ENCODE measurements around the gene IFI27L2. TPM values are rescaled to one million over a fixed set of nuclear protein-coding genes. Genes with fewer than 3 reads are reported as not detected.
A peak's percentile ranks its signal among the peaks of the same experiment; 100 is the strongest.

IFI27L2 gene
- total and polyA plus RNA-seq, 2 donors (not counting 1 experiment from before 2014, with no cell fraction given): 91.4 to 225 TPM

GRCh38 chr14:94175747-94176146, 46.3 kb upstream of the IFI27L2 start:
- DNase-seq (ENCODE audit: low read depth in 2 of 2): no peak
- Histone ChIP-seq H3K4me3 (replicated peaks in 1 of 4; ENCODE audit: control extremely low read depth in 1 of 4, insufficient read depth in 1 of 4, low read depth in 3 of 4, low read length in 4 of 4) (no peak overlapping the region), H3K9me3 (ENCODE audit: control insufficient read depth, insufficient read depth, low read depth, low read length) (no peaks in the 10 kb centered on the region), H3K4me1 (ENCODE audit: control insufficient read depth, extremely low read depth, insufficient read depth, low read length) (no peaks in the 10 kb centered on the region), H3K79me2 (ENCODE audit: control insufficient read depth, insufficient read depth, low read length) (no peaks in the 10 kb centered on the region), H4K20me1 (ENCODE audit: control insufficient read depth, extremely low read depth, insufficient read depth, low read length) (no peaks in the 10 kb centered on the region), H3K27me3 (ENCODE audit: control insufficient read depth, insufficient read depth, low read length) (peaks cover 6% of the 10 kb centered on the region), H2AFZ (ENCODE audit: low read length) (no peak overlapping the region), H3K9ac (ENCODE audit: insufficient read depth, low read length) (no peak overlapping the region), H3K27ac (ENCODE audit: insufficient read depth, low read length) (no peak overlapping the region), H3K36me3 (ENCODE audit: control insufficient read depth, insufficient read depth, low read length) (no peaks in the 10 kb centered on the region), H3K4me2 (ENCODE audit: extremely low read depth, insufficient read depth, low read length) (no peak overlapping the region)
- no peak for TF ChIP-seq EZH2 (IDR thresholded peaks at IDR 0.05; ENCODE audit: low read length, missing control alignments)
- TF ChIP-seq, protein P1, sequence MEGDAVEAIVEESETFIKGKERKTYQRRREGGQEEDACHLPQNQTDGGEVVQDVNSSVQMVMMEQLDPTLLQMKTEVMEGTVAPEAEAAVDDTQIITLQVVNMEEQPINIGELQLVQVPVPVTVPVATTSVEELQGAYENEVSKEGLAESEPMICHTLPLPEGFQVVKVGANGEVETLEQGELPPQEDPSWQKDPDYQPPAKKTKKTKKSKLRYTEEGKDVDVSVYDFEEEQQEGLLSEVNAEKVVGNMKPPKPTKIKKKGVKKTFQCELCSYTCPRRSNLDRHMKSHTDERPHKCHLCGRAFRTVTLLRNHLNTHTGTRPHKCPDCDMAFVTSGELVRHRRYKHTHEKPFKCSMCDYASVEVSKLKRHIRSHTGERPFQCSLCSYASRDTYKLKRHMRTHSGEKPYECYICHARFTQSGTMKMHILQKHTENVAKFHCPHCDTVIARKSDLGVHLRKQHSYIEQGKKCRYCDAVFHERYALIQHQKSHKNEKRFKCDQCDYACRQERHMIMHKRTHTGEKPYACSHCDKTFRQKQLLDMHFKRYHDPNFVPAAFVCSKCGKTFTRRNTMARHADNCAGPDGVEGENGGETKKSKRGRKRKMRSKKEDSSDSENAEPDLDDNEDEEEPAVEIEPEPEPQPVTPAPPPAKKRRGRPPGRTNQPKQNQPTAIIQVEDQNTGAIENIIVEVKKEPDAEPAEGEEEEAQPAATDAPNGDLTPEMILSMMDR (conservative IDR thresholded peaks at IDR 0.05 in 1 of 2, IDR thresholded peaks at IDR 0.05 in 1 of 2; ENCODE audit: low read depth in 1 of 2, low read length in 2 of 2): no peak

- H3K4me2 ChIP-seq (ENCODE audit: extremely low read depth, insufficient read depth, low read length): no peak overlapping the region
Observed at GRCh38 chr14:94175011-94175745, 45.8 kb upstream of the IFI27L2 start.

GRCh38 chr14:94174604-94175010, 45.2 kb upstream of the IFI27L2 start:
- Histone ChIP-seq H3K27ac (ENCODE audit: insufficient read depth, low read length) (no peak overlapping the region), H3K4me1 (ENCODE audit: control insufficient read depth, extremely low read depth, insufficient read depth, low read length) (no peaks in the 10 kb centered on the region), H3K27me3 (ENCODE audit: control insufficient read depth, insufficient read depth, low read length) (peaks cover 6% of the 10 kb centered on the region), H4K20me1 (ENCODE audit: control insufficient read depth, extremely low read depth, insufficient read depth, low read length) (no peaks in the 10 kb centered on the region), H3K9me3 (ENCODE audit: control insufficient read depth, insufficient read depth, low read depth, low read length) (no peaks in the 10 kb centered on the region), H3K9ac (ENCODE audit: insufficient read depth, low read length) (no peak overlapping the region), H3K79me2 (ENCODE audit: control insufficient read depth, insufficient read depth, low read length) (no peaks in the 10 kb centered on the region), H2AFZ (ENCODE audit: low read length) (no peak overlapping the region), H3K4me2 (ENCODE audit: extremely low read depth, insufficient read depth, low read length) (peak overlapping the region; percentile 46), H3K36me3 (ENCODE audit: control insufficient read depth, insufficient read depth, low read length) (no peaks in the 10 kb centered on the region), H3K4me3 (replicated peaks in 1 of 4; ENCODE audit: control extremely low read depth in 1 of 4, insufficient read depth in 1 of 4, low read depth in 3 of 4, low read length in 4 of 4) (peak overlapping the region in 3 of 4 experiments; percentile 17 to 62 (median 27))
- no peak for DNase-seq (ENCODE audit: low read depth in 2 of 2)
- TF ChIP-seq, protein P1 (conservative IDR thresholded peaks at IDR 0.05 in 1 of 2, IDR thresholded peaks at IDR 0.05 in 1 of 2; ENCODE audit: low read depth in 1 of 2, low read length in 2 of 2): no peak
- TF ChIP-seq EZH2 (IDR thresholded peaks at IDR 0.05; ENCODE audit: low read length, missing control alignments): no peak

More at GRCh38 chr14:94175011-94175745, 45.8 kb upstream of the IFI27L2 start:
- no peaks in the 10 kb centered on the region for H3K9me3 ChIP-seq (ENCODE audit: control insufficient read depth, insufficient read depth, low read depth, low read length)
- peak; percentile 84 for TF ChIP-seq EZH2 (IDR thresholded peaks at IDR 0.05; ENCODE audit: low read length, missing control alignments)
- TF ChIP-seq, protein P1 (conservative IDR thresholded peaks at IDR 0.05 in 1 of 2, IDR thresholded peaks at IDR 0.05 in 1 of 2; ENCODE audit: low read depth in 1 of 2, low read length in 2 of 2): no peak
- no peak for DNase-seq (ENCODE audit: low read depth in 2 of 2)
- H3K79me2 ChIP-seq (ENCODE audit: control insufficient read depth, insufficient read depth, low read length): no peaks in the 10 kb centered on the region
- H3K27me3 ChIP-seq (ENCODE audit: control insufficient read depth, insufficient read depth, low read length): peaks cover 6% of the 10 kb centered on the region
- no peaks in the 10 kb centered on the region for H3K36me3 ChIP-seq (ENCODE audit: control insufficient read depth, insufficient read depth, low read length)
- H3K4me1 ChIP-seq (ENCODE audit: control insufficient read depth, extremely low read depth, insufficient read depth, low read length): no peaks in the 10 kb centered on the region
- H4K20me1 ChIP-seq (ENCODE audit: control insufficient read depth, extremely low read depth, insufficient read depth, low read length): no peaks in the 10 kb centered on the region
- H3K4me3 ChIP-seq (replicated peaks in 1 of 4; ENCODE audit: control extremely low read depth in 1 of 4, insufficient read depth in 1 of 4, low read depth in 3 of 4, low read length in 4 of 4): peak overlapping the region in 1 of 4 experiments; percentile 62
- no peak overlapping the region for H3K27ac ChIP-seq (ENCODE audit: insufficient read depth, low read length)
- H3K9ac ChIP-seq (ENCODE audit: insufficient read depth, low read length): no peak overlapping the region
- H2AFZ ChIP-seq (ENCODE audit: low read length): no peak overlapping the region
